Measurements from ENCODE around the gene TUBB3.

TUBB3 gene

DNA sequence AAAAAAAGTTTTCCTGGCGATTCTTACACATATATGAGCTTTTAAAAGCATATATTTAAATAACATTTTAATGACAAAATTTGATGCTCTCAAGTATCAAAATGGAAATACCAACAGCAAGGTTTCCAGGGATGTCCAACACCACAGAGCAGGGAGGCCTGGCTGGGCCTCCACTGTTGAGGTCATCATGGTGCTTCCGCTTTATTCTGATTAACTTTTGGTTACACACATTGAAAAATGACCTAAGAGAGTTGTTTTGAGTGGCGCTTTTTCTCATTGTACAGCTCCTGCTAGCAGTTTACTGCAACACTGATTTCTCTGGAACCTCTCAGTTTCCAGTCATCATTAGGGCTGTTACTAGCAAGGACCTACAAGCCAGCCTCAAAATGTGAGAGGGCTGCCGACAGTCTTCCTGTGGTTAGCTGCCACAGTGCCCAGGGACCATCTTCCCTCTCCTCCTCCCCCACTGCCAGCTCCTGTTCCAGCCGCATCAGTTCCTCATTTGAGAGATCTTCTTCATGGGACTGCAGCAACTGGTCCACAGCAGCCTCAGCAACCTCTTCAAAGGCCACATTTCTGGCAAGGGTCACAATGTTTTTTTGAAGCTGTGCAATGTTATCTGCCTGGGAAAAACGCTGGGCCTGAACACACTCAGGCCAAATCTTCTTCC is 46.7 kb downstream of the TUBB3 start:
- no peak overlapping the region for H3K27ac ChIP-seq
- DNase-seq (ENCODE audit: low read depth, low spot score): no peak
- TF ChIP-seq EZH2 (IDR thresholded peaks at IDR 0.05) (no peak), POLR2AphosphoS5 (IDR thresholded peaks at IDR 0.05; ENCODE audit: borderline replicate concordance, low read depth, low read length) (no peak), FOXP2 (optimal IDR thresholded peaks at IDR 0.05; ENCODE audit: control extremely low read depth, extremely low read length, insufficient read depth) (no peak)
- H3K4me3 ChIP-seq: no peak overlapping the region
- H3K9ac ChIP-seq (ENCODE audit: insufficient read length): no peak overlapping the region
- no peaks in the 10 kb centered on the region for H3K9me3 ChIP-seq (ENCODE audit: low read depth, low read length)
- H3K36me3 ChIP-seq (ENCODE audit: insufficient read depth, low read length): no peaks in the 10 kb centered on the region

DNA sequence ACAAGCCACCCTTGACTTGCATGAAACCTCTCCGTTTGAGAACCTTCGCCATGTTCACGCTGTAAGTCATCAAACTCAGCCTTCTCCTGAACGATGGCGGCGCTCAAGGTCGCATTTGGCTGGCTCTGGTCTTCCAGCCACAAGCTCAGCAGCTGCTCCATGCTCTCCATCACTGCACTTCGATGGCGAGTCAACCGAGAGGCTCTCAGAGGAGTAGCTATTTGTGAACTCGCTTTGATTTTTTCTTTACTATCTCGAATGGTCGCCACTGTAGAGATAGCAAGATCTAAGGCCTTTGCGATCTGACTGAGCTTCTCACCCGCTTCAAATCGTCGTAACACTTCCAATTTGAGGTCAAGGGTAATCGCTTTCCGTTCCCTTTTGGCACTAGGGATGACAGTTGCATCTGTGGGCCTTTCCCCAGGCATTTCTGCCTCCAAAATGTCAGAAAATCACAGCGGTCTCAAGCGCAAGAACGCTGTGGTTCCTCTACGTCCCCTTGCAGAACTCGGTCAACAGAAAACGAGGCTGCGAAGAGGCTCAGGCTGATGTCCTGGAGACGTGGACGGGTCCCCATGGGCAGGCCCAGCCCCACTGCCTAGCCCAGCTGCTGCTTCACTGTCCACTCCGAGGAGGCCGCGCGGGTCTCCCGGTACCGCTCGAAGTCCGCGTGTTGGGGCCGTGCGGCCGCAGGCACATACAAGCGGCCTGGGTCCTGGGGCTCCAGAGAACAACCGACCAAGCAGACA is 48.5 kb downstream of the TUBB3 start:
- Histone ChIP-seq H3K36me3 (ENCODE audit: insufficient read depth, low read length) (no peaks in the 10 kb centered on the region), H3K9ac (ENCODE audit: insufficient read length) (peak overlapping the region; percentile 90), H3K27ac (peak overlapping the region; percentile 74), H3K9me3 (ENCODE audit: low read depth, low read length) (no peaks in the 10 kb centered on the region), H3K4me3 (peak overlapping the region; percentile 88)
- TF ChIP-seq POLR2AphosphoS5 (IDR thresholded peaks at IDR 0.05; ENCODE audit: borderline replicate concordance, low read depth, low read length): no peak
- no peak for TF ChIP-seq EZH2 (IDR thresholded peaks at IDR 0.05)
- TF ChIP-seq FOXP2 (optimal IDR thresholded peaks at IDR 0.05; ENCODE audit: control extremely low read depth, extremely low read length, insufficient read depth): no peak
- no peak for DNase-seq (ENCODE audit: low read depth, low spot score)

DNA sequence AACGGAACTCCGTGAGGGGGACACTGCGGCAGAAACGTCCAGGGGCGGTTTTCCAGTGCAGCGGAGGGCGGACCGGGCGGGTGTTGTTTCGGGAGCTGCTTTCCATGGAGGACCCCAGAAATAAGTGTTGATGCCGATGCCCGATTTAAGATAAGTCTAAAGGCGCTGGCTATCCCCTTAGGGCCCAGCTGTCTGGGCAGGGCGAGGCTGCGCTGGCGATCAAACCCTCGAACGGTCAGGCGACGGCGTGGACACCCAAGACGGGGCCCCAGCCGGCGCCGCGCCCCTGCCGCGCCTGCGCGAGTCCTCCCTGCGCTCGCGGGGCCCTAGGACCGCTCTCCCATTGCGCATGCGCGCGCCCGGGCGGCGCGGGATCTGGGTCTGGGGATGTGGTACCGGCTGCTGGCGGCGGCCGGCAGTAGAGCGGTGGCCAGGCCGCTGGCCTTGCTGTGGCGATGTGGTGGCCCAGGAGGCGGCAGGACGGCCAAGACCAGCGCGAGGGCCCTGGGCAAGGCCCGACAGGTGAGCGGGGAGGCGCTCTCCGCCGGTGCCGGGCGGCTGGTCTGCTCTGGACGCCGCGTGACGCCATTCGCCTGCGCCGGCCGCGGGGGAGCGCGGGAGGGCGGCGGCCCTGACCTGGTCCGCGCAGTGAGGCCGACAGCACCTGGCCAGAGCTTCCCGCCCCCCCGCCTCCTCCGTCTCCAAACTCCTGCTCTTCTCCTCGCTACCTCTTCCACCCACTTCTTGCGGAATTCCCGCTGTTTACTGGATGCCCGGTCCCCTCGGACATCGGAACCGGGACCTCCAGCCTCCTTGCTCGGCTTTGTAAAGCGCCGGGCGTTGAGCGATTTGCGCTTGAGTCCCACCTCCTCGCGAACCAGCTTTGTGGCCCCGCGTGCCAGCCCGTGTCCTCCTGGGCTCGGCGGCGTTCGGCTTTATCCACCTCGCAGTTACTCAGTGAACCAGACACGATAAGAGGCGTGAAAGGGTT is 49.4 kb downstream of the TUBB3 start:
- Histone ChIP-seq H3K4me3 (peak overlapping the region; percentile 88), H3K36me3 (ENCODE audit: insufficient read depth, low read length) (no peaks in the 10 kb centered on the region; the same call in 1 of the 2 replicates), H3K27ac (peak overlapping the region; percentile 74), H3K9ac (ENCODE audit: insufficient read length) (peak overlapping the region; percentile 90), H3K9me3 (ENCODE audit: low read depth, low read length) (no peaks in the 10 kb centered on the region)
- DNase-seq (ENCODE audit: low read depth, low spot score): no peak
- no peak for TF ChIP-seq FOXP2 (optimal IDR thresholded peaks at IDR 0.05; ENCODE audit: control extremely low read depth, extremely low read length, insufficient read depth)
- TF ChIP-seq POLR2AphosphoS5 (IDR thresholded peaks at IDR 0.05; ENCODE audit: borderline replicate concordance, low read depth, low read length): peak; percentile 83; the same call in 1 of the 2 replicates
- no peak for TF ChIP-seq EZH2 (IDR thresholded peaks at IDR 0.05)

DNA sequence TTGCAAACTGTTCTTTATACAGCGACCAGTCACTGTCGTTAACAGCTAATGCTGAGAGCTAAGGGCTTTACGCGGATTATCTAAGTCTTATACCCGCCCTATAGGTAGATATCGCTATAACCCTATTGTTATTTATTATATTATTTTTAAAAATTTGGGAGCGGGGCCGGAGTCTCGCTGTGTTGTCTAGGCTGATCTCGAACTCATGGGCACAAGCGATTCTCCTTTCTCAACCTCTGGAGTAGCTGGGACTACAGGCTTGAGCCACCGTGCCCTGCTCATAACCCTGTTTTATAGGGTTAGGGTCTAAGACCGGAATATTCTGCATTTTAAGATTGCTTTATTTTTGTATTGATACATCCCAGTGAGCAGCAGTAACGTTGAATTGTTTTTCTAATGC is 50.1 kb downstream of the TUBB3 start:
- no peak for DNase-seq (ENCODE audit: low read depth, low spot score)
- Histone ChIP-seq H3K27ac (no peak overlapping the region), H3K36me3 (ENCODE audit: insufficient read depth, low read length) (peaks cover 3% of the 10 kb centered on the region; the same call in 1 of the 2 replicates), H3K4me3 (peak overlapping the region; percentile 88), H3K9ac (ENCODE audit: insufficient read length) (peak overlapping the region; percentile 90), H3K9me3 (ENCODE audit: low read depth, low read length) (no peaks in the 10 kb centered on the region)
- no peak for TF ChIP-seq FOXP2 (optimal IDR thresholded peaks at IDR 0.05; ENCODE audit: control extremely low read depth, extremely low read length, insufficient read depth)
- no peak for TF ChIP-seq EZH2 (IDR thresholded peaks at IDR 0.05)
- no peak for TF ChIP-seq POLR2AphosphoS5 (IDR thresholded peaks at IDR 0.05; ENCODE audit: borderline replicate concordance, low read depth, low read length)

DNA sequence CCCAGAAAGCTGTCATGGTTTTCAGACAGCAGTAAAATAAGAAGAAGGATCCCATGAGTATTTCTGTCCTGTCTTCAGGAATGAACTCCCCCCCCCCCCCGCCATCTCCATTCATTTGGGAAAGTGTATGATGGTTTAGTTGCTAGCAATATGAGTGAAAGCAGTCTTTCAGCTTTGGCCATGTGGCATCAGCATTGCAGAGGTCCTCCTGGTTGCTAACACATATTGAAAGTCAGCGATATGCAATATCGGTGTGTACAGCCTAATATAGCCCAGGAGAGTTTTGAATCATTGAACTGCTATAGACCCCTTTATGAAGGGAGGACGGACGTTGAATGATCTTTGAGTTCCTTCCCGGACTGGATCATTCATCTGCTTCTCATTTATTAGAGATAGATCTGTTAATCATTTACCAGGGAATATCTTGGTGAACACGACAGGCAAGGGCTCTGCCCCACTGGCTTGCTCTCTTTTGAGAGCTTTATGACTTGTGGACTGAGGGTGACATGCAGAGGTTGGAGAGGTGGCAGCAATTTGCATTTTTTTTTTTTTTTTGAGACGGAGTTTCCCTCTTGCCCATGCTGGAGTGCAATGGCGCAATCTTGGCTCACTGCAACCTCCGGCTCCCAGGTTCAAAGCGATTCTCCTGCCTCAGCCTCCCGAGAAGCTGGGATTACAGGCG is 50.7 kb downstream of the TUBB3 start:
- peak overlapping the region; percentile 88 for H3K4me3 ChIP-seq
- TF ChIP-seq FOXP2 (optimal IDR thresholded peaks at IDR 0.05; ENCODE audit: control extremely low read depth, extremely low read length, insufficient read depth): no peak
- TF ChIP-seq EZH2 (IDR thresholded peaks at IDR 0.05): no peak
- no peak for TF ChIP-seq POLR2AphosphoS5 (IDR thresholded peaks at IDR 0.05; ENCODE audit: borderline replicate concordance, low read depth, low read length)
- H3K9ac ChIP-seq (ENCODE audit: insufficient read length): peak overlapping the region; percentile 90
- DNase-seq (ENCODE audit: low read depth, low spot score): no peak
- no peak overlapping the region for H3K27ac ChIP-seq
- no peaks in the 10 kb centered on the region for H3K9me3 ChIP-seq (ENCODE audit: low read depth, low read length)
- H3K36me3 ChIP-seq (ENCODE audit: insufficient read depth, low read length): peaks cover 3% of the 10 kb centered on the region; the same call in 1 of the 2 replicates

DNA sequence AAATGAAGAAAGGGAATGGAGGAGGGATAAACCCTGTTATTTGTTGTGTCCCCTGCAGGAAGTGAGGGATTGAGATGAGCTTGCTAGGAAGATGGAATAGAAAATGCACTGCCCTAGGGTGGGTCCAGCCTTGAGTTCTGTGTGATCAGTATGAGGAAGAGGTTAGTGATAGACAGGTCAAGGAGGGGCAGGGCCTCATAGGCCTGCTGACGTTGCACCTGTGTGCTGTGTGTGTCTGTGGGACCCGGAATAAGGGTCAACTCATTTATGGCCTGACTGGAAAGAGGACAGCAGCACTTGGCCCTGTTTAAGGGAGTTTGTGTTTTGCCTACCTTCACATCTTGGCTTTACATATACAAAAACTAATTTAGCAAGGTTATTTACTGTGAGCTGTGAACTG is 51.7 kb downstream of the TUBB3 start:
- H3K9ac ChIP-seq (ENCODE audit: insufficient read length): no peak overlapping the region
- H3K9me3 ChIP-seq (ENCODE audit: low read depth, low read length): no peaks in the 10 kb centered on the region
- no peak overlapping the region for H3K27ac ChIP-seq
- DNase-seq (ENCODE audit: low read depth, low spot score): no peak
- TF ChIP-seq FOXP2 (optimal IDR thresholded peaks at IDR 0.05; ENCODE audit: control extremely low read depth, extremely low read length, insufficient read depth) (no peak), EZH2 (IDR thresholded peaks at IDR 0.05) (no peak), POLR2AphosphoS5 (IDR thresholded peaks at IDR 0.05; ENCODE audit: borderline replicate concordance, low read depth, low read length) (no peak)
- peaks cover 3% of the 10 kb centered on the region; the same call in 1 of the 2 replicates for H3K36me3 ChIP-seq (ENCODE audit: insufficient read depth, low read length)
- no peak overlapping the region for H3K4me3 ChIP-seq

DNA sequence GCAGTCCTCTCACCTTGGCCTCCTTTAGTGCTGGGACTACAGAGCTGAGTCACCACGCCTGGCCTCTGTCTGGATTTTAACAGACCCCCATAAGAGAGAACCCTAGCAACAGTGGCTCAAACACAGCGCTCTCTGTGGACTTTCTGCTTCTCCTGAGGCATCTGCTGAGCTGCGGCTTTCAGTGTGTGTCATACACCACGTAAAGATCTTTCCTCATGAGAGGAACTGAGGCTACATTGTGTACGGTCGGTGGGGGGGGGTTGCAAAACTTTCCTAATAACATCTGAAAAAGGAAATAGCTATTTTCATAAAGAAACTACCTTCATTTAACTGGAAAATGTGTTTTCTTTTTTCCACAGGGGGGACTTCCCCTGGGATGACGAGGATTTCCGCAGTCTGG is 58.3 kb downstream of the TUBB3 start:
- DNase-seq (ENCODE audit: low read depth, low spot score): no peak
- no peaks in the 10 kb centered on the region for H3K9me3 ChIP-seq (ENCODE audit: low read depth, low read length)
- TF ChIP-seq EZH2 (IDR thresholded peaks at IDR 0.05) (no peak), FOXP2 (optimal IDR thresholded peaks at IDR 0.05; ENCODE audit: control extremely low read depth, extremely low read length, insufficient read depth) (no peak), POLR2AphosphoS5 (IDR thresholded peaks at IDR 0.05; ENCODE audit: borderline replicate concordance, low read depth, low read length) (no peak)
- no peak overlapping the region for H3K9ac ChIP-seq (ENCODE audit: insufficient read length)
- peaks cover 31% of the 10 kb centered on the region; the same call in 1 of the 2 replicates for H3K36me3 ChIP-seq (ENCODE audit: insufficient read depth, low read length)
- H3K4me3 ChIP-seq: no peak overlapping the region
- H3K27ac ChIP-seq: no peak overlapping the region

All from SK-N-MC (cell line).